ENCODE data around the gene AP4S1.

GRCh38 chr14:31027847-31028246 is 2.4 kb downstream of the AP4S1 start:
- TF ChIP-seq CTCF (IDR thresholded peaks at IDR 0.05; ENCODE audit: insufficient read depth, low read length, poor library complexity, severe bottlenecking) (no peak), EZH2phosphoT487 (conservative IDR thresholded peaks at IDR 0.05; ENCODE audit: low read length) (no peak)

All from SU-DHL-6 (cell line).